Measurements from ENCODE around the gene SKI.
"Not testable (repeated sequence)": the region's sequence is repeated elsewhere in the genome, so short reads cannot be mapped to it uniquely, and the experiment has no call there.

SKI gene

GRCh38 chr1:2327841-2328240 lies 99.7 kb downstream of the SKI start:
- no peak for DNase-seq

DNA sequence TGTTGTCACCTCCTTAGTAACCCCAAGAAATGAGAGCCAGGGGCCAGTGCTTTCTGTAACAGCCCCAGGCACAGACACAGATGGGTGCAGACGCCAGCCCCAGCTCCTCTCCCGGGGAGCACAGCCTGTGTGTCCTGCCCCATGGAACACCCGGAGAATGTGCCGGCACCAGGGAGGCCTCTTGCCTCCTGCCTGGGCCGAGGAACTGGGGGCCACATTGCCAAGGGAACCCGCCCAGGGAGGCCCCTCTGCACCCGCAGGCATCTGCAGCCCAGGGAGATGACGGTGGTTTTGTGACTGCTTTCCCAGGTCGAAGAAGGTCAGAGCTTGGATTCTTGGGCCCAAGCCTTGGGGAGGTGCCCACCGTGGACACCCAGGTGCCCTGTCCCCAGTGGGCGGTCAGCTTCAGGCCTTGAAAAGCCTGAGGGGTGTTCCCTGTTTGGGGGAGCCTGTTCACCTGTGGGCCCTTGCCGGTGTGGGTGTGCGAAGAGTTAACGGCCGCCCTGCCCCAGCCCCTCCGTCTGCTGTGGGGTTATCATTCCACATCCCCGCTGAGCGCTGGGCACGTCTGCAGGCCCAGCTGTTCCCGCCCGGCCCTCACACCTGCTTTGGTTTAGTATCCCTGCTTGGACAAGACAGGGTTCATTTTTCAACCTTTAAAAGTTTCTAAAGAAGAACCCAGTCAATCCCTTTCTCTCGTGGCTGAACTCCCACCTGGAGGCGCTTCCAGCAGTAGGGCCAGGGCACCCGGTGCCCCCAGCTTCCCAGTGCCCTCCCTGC lies 100.7 kb downstream of the SKI start:
- DNase-seq: no peak

DNA sequence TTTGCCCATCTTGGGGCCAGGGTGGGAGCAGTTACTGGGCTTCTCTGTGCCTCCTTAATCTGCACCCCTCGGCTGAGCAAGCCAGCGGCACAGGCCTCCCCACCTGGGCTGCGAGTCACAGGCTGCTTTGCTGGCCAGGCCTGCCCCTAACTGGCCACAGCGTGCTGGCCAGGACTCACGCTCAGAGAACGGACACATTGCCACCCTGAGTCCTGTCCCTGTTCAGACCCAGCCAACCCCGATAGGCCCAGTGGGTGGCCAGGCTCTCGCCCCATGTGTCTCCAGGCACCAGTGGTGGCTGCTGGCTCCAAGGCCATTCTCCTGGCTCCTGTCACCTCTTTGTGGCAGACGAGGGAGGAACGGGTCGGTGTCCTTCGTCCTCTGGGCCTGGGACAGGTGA lies 101.9 kb downstream of the SKI start:
- DNase-seq: no peak

GRCh38 chr1:2330519-2331199 lies 102.5 kb downstream of the SKI start:
- no peak for DNase-seq

- DNase-seq: no peak
Observed at GRCh38 chr1:2331200-2331544, 103.1 kb downstream of the SKI start.

DNA sequence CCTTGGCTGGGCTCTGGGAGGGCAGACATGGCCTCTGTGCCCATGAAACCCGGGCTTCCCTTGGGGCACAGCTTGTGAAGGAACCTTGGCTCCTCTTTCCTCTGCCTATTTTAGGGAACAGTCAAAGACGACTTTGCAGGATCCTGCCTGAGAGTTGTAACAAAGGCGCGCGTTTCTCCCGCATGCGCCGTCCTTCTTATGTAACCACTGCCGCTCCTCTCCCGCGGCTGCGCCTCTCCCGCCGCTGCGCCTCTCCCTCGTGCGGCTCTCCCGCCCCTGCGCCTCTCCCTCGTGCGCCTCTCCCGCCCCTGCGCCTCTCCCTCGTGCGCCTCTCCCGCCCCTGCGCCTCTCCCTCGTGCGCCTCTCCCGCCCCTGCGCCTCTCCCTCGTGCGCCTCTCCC lies 103.5 kb downstream of the SKI start:
- DNase-seq: not testable (repeated sequence)

GRCh38 chr1:2334366-2334765 lies 106.2 kb downstream of the SKI start:
- no peak for DNase-seq

- DNase-seq: no peak
Observed at GRCh38 chr1:2334883-2335534, 106.9 kb downstream of the SKI start.

- no peak for DNase-seq
Observed at GRCh38 chr1:2335721-2336455, 107.8 kb downstream of the SKI start.

- no peak for DNase-seq
Observed at GRCh38 chr1:2336499-2336898, 108.4 kb downstream of the SKI start.

- DNase-seq: no peak
Observed at GRCh38 chr1:2337081-2337480, 109.0 kb downstream of the SKI start.

DNA sequence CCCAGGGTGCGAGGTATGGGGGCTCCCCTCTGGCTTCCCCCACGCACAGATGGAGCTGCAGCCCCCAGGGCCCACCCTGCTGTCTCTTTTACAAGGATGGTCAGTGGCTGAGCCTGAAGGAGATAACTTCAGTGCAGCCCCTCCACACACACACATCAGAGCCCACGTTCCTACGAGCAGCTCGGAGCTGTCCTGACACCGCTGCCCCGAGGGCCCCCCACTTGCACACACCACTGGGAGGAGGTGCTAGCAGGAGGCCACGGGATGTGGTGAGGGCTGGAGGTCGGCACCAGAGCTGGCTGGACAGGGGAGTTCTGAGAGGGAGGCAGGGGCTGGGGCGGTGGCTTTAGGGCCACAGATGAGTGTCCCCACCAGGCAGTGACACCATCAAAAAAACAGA lies 109.4 kb downstream of the SKI start:
- no peak for DNase-seq

DNA sequence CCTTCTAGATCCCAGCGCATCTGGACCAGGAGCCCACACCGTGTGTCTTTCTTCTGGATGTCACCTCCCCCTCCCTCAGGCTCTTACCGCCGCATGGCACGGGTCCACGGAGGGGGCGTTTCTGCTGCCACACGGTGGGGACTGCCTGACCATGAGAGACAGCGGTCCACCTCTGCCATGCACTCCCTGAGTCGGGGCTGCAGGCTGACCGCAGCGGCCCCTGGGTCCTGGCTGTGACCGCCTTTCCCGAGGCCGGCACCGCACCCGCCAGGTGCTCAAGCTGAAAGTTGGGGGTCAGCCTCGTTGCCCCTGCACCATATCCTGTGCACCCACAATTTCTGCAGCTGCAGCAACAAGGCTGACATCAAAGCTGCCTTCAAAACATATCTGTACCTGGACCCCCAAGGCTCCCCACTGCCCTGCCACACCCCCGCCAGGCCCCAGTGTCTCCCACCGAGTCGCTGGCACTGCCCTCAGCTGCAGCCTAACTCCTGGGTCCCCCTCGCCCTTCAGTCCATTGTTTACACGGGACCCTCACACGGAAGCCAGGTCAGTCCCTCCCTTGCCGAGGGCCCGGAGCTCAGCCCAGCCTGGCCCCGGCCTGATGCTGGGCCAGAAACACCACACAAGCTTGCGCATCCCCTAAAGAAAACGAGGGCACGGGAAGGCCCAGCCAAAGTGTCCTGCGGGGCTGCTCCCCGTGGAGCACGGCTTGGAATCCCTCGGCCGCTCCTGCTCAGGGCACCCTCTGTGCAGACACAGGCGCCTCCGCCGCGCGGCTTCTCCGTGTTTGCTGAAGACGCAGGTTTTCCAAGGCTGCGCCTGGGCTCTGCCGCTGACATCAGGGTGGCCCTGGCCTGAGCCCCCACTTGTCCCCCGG lies 111.3 kb downstream of the SKI start:
- DNase-seq: no peak

- no peak for DNase-seq
Observed at GRCh38 chr1:2340086-2340917, 112.2 kb downstream of the SKI start.

GRCh38 chr1:2340918-2341254 lies 112.8 kb downstream of the SKI start:
- DNase-seq: no peak

DNA sequence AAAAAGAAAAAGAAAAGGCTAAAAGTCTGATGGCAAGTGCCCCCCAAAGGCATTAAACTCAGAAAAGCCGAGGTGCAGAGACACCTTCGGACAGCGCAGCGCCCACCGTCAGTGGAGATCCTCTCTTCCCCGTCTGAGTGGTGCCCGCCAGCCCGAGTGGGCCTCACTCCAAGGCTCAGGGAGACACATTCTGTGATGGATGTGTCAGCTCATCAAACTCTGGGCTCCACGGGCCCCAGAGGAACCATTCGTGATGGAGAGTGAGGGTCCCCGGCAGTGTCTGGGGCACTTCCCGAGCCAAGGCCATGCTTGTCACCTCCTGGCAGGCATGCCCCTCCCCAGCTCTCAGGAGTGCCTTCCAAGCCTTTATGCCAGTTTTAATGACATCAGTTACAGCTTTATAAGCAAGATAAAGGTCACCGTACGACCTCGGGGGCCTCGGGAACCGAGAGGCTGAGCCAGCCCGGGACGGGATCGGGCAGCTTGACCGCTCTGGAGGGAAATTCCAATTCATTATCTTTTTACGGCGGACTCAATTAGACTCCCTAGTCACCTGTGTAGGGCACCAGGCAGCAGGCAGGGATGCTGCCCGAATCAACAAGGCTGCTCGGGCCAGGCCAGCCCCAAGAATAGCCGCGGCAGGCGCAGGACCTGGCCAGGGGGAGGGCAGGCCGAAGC lies 113.7 kb downstream of the SKI start:
- DNase-seq: no peak

- DNase-seq: no peak
Observed at GRCh38 chr1:2342384-2343022, 114.4 kb downstream of the SKI start.

GRCh38 chr1:2343023-2343935 lies 115.2 kb downstream of the SKI start:
- DNase-seq: no peak

GRCh38 chr1:2344121-2344681 lies 116.1 kb downstream of the SKI start:
- no peak for DNase-seq

Data from stimulated activated CD4-positive, alpha-beta T cell treated with anti-CD3 and anti-CD28 coated beads, Interleukin-4, amount 100 ng/mL, for 4 hours (primary cell).